Activated naive CD4-positive, alpha-beta T cell treated with anti-CD3 and anti-CD28 coated beads for 36 hours (primary cell): ENCODE measurements around the gene SNRPA1. TPM values are rescaled to one million over a fixed set of nuclear protein-coding genes. Genes with fewer than 3 reads are reported as not detected.

ENCODE experiments used
- CTCF ChIA-PET: fragments of 350-600 bp; sonication (Branson Sonifier 250); formaldehyde crosslinking; loops from one replicate; lab custom pipeline; 2021; ENCODE audit warnings: antibody characterized with exemption; lab: Charles Lee
- DNase-seq: peaks from one replicate; pipeline ENCODE4 v3.0.0-alpha.2; 2020
- H3K27ac Mint-ChIP-seq: one replicate; pipeline ENCODE4 v1.8.0; 2021; ENCODE audit warnings: mild to moderate bottlenecking, mixed read lengths
- H3K27me3 Mint-ChIP-seq: one replicate; pipeline ENCODE4 v1.8.0; 2021; ENCODE audit warnings: low read depth, mixed read lengths
- H3K36me3 Mint-ChIP-seq: one replicate; pipeline ENCODE4 v1.8.0; 2021; ENCODE audit warnings: low read depth, mixed read lengths
- H3K4me1 Mint-ChIP-seq: one replicate; pipeline ENCODE4 v1.8.0; 2021; ENCODE audit warnings: low read depth, mixed read lengths
- H3K4me3 Mint-ChIP-seq: one replicate; pipeline ENCODE4 v1.8.0; 2021; ENCODE audit warnings: mild to moderate bottlenecking, moderate library complexity, mixed read lengths
- H3K9me3 Mint-ChIP-seq: one replicate; pipeline ENCODE4 v1.8.0; 2021; ENCODE audit warnings: mixed read lengths
- intact Hi-C: fragments of 100-400 bp; cut with micrococcal nuclease; formaldehyde crosslinking; loops from one replicate; pipeline ENCODE4 v1.15.1; 2023
- total RNA-seq, 2 experiments: library from RNA; stranded (reverse); gene quantifications; one replicate each; pipeline ENCODE4 v1.2.3, GENCODE V29; 2021

The SNRPA1 gene
- total RNA-seq, 2 experiments from 2014 or later: 205 to 212 TPM

DNA sequence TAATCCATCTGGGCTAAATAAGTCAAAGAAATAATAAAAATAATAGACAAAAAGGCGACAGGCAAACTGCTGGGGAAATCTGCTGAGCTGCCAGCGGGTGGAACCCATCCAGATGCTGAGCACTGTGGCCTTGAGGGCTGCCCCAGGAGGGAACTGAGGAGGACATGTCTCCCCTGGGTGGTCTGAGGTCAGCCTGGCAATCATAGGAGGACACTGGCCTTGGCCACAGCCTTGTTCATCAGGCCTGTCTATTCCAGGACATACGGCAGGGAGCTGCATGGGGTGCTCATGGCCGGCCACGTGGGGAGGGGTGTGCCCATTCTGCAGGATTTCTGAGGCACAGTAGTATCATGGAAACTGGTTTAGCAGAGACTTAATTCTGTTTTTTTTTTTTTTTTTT is 21.5 kb upstream of the SNRPA1 start:
- no peak for DNase-seq
- Mint-ChIP-seq H3K4me1 (peaks cover 10% of the 10 kb centered on the region), H3K27ac (no peak overlapping the region), H3K36me3 (no peaks in the 10 kb centered on the region), H3K4me3 (no peak overlapping the region), H3K27me3 (no peaks in the 10 kb centered on the region), H3K9me3 (no peaks in the 10 kb centered on the region)
- intact Hi-C loops: no loop called here
- CTCF ChIA-PET: interaction anchor here (1.1 kb wide), 1 partner anchor 186 kb away, joined by 3 read pairs; no protein-coding TSS in a partner anchor

DNA sequence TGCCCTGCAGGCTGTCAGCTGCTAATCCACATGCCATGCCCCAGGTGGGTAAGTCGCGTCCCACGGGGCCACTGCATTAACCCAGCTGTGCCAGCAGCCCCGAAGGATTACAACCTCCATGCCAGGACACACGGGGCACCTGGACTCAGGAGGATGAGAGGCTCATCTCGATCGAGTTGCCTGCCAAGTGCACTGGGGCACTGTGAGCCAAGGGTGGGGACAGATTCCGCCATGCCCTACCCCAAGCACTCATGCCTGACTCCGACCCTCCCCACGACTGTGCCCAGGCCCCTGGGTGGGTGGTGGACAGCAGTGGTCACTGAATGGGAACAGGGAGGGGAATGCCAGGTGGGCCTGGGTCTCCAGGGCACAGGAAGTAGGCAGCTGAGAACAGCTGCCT is 20.7 kb upstream of the SNRPA1 start:
- no peak overlapping the region for H3K4me3 Mint-ChIP-seq
- CTCF ChIA-PET: interaction anchor here (1.1 kb wide), 1 partner anchor 91 kb away, joined by 3 read pairs; no protein-coding TSS in a partner anchor
- H3K27me3 Mint-ChIP-seq: no peaks in the 10 kb centered on the region
- no peaks in the 10 kb centered on the region for H3K36me3 Mint-ChIP-seq
- no peak overlapping the region for H3K27ac Mint-ChIP-seq
- intact Hi-C loops: no loop called here
- no peak for DNase-seq
- H3K4me1 Mint-ChIP-seq: peaks cover 6% of the 10 kb centered on the region
- no peaks in the 10 kb centered on the region for H3K9me3 Mint-ChIP-seq

DNA sequence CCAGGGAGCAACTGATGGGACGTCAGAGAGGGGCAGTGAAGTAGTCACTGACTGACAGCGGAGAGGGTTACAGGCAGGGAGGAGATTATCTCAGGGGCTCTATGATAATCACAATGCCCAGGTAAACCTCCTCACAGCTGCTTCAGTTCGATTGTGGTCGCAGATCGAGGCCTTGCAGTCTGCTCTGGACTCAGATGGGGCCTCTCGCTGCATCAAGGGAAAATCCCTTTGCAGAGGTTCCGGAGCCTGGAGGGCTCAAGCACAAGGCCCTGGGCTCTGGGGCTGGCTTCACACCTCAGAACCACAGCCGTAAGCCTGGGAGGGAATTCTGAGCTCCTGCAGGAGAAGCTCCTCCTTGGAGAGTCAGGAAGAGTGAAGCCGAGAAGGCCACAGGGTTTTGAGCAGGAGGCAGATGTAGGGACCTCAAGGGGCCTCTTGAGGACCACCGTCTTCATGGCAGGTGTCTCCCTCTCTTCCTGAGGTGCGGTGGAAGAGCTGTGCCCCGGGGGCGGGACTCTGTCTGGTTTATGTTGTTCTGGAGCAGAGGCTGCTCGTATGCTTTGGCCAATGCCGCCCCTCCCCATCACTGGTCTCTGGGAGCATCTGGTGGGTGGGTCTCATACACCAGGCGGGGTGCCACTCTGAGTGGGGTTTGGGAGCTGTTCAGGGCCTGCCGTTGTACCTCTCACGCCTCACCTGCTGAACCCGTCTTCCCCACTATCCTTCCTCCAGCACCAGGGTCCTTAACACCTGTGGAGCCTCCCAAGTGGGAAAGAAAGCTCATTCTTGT is 19.5 kb upstream of the SNRPA1 start:
- H3K27me3 Mint-ChIP-seq: no peaks in the 10 kb centered on the region
- CTCF ChIA-PET: interaction anchor here (0.6 to 1.3 kb wide), 3 partner anchors 27 to 327 kb away, joined by 3 to 4 read pairs (median 3); no protein-coding TSS in a partner anchor
- DNase-seq: no peak
- no peaks in the 10 kb centered on the region for H3K4me1 Mint-ChIP-seq
- H3K9me3 Mint-ChIP-seq: no peaks in the 10 kb centered on the region
- H3K4me3 Mint-ChIP-seq: no peak overlapping the region
- H3K27ac Mint-ChIP-seq: no peak overlapping the region
- intact Hi-C loops: no loop called here
- no peaks in the 10 kb centered on the region for H3K36me3 Mint-ChIP-seq

DNA sequence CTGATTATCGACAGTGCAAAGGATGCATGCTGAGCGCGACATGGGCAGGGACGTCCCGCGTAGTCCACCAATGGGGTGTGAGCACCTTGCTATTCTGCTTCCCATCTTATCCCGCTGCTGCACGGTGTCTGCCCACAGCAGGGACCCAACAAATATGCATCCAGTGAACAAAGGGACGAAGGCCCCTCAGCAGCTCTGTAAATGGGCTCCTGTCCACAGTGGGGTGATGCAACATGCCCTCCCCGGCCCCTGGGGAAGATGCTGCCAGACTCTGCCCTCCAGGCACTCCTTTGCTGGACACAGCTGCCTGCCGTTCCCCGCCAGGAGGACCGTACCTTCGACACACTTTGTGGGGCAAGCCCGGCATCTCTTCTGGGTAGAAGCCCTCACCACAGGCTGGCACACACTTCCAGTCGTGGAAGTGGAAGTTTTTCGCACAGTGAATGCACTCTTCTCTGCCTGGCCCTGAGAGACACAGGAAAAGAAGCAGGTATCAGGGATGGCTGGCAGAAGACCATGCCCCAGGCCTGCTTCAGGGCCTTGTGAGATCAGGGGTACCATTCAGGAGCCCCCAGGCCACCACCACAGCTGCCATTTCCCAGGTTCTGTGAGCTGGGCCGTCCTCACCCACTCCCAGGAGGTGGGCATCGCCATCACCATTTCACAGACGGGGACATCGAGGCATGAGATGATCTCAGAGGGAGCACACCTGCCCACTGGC is 18.2 kb upstream of the SNRPA1 start:
- Mint-ChIP-seq H3K27ac (no peak overlapping the region), H3K36me3 (no peaks in the 10 kb centered on the region)
- CTCF ChIA-PET: interaction anchor here (0.6 kb wide), 1 partner anchor 56 kb away, joined by 3 read pairs; no protein-coding TSS in a partner anchor

DNA sequence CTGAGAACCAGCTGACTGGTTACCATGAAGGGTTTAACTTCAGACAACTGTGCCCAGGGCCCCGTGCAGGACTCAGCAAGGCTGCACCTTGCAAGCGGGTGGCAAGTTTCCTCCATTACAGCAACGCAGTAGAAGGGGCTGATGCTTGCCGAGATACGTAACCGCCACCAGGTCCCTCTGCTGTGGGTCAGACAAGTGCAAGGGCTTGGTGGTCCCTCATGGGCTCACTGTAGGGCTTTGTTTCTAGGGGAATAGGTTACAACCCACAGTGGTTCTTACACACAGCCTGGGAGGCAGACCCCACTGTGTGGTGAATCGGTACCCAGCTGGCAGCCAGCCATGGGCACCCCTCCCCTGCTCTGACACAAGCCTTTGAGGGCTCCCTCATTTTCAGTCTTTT is 15.5 kb upstream of the SNRPA1 start:
- intact Hi-C loops: no loop called here
- H3K4me3 Mint-ChIP-seq: no peak overlapping the region
- H3K27ac Mint-ChIP-seq: no peak overlapping the region
- CTCF ChIA-PET: no interaction called here
- no peak for DNase-seq
- no peaks in the 10 kb centered on the region for H3K36me3 Mint-ChIP-seq
- no peaks in the 10 kb centered on the region for H3K9me3 Mint-ChIP-seq
- no peaks in the 10 kb centered on the region for H3K4me1 Mint-ChIP-seq
- no peaks in the 10 kb centered on the region for H3K27me3 Mint-ChIP-seq

More for the DNA sequence above, 18.2 kb upstream of the SNRPA1 start:
- Mint-ChIP-seq H3K27me3 (no peaks in the 10 kb centered on the region), H3K4me1 (no peaks in the 10 kb centered on the region), H3K9me3 (no peaks in the 10 kb centered on the region), H3K4me3 (no peak overlapping the region)
- intact Hi-C loops: no loop called here
- no peak for DNase-seq

DNA sequence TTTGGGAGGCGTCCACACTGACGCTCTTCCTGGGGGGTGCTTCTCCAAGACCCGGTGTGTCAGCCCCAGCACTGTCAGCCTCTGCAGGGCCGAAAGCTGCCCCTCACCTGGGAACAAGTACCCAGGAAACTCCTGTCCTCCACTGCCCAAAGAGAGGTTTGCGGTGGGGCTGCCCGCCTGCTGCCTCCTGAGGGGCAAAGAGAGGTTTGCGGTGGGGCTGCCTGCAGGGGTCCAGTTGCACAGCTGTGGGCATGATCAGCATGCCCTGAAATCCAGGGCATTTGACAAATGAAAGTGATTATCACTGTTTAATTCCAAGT is 15.1 kb upstream of the SNRPA1 start:
- Mint-ChIP-seq H3K4me3 (no peak overlapping the region), H3K36me3 (no peaks in the 10 kb centered on the region), H3K9me3 (no peaks in the 10 kb centered on the region), H3K27ac (no peak overlapping the region), H3K4me1 (no peaks in the 10 kb centered on the region), H3K27me3 (no peaks in the 10 kb centered on the region)
- intact Hi-C loops: no loop called here
- CTCF ChIA-PET: no interaction called here
- DNase-seq: no peak

DNA sequence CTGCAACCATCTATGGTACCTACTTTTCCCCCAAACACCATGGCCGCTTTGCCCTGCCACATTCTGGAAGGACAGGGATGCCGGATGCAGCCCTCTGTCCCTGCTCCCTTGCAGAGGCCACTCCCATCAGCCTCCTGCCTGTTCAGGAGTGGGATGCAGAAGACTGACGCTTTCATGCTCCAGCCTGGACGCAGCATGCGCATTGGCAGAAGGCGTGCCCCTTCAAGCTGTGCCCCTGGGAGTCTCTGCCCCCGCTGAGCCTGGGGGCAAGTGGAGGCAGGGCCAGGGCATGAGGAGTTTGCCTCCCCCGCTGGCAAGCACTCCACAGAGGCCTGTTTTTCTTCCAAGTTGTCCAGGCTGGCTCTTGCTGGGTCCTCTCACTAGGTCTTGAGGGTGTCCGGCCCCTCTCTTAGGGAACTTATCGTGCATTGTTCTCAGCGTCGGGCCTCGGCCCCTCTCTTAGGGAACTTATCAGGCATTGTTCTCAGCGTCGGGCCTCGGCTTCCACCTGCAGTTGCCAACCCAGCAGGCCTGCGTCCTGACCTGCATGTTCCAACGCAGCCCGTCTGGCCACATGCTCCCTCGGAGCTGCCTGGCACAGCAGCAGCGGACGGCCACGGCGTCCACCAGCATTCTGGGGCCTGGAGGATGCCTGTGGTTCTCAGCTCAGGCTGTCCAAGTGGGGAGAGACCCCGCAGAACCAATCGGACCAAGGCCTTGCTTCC is 14.6 kb upstream of the SNRPA1 start:
- H3K27me3 Mint-ChIP-seq: no peaks in the 10 kb centered on the region
- H3K4me3 Mint-ChIP-seq: no peak overlapping the region
- CTCF ChIA-PET: interaction anchor here (1.4 kb wide), 2 partner anchors 11 to 331 kb away, joined by 4 read pairs; no protein-coding TSS in a partner anchor
- H3K36me3 Mint-ChIP-seq: no peaks in the 10 kb centered on the region
- DNase-seq: no peak
- intact Hi-C loops: no loop called here
- no peaks in the 10 kb centered on the region for H3K9me3 Mint-ChIP-seq
- no peak overlapping the region for H3K27ac Mint-ChIP-seq
- no peaks in the 10 kb centered on the region for H3K4me1 Mint-ChIP-seq

DNA sequence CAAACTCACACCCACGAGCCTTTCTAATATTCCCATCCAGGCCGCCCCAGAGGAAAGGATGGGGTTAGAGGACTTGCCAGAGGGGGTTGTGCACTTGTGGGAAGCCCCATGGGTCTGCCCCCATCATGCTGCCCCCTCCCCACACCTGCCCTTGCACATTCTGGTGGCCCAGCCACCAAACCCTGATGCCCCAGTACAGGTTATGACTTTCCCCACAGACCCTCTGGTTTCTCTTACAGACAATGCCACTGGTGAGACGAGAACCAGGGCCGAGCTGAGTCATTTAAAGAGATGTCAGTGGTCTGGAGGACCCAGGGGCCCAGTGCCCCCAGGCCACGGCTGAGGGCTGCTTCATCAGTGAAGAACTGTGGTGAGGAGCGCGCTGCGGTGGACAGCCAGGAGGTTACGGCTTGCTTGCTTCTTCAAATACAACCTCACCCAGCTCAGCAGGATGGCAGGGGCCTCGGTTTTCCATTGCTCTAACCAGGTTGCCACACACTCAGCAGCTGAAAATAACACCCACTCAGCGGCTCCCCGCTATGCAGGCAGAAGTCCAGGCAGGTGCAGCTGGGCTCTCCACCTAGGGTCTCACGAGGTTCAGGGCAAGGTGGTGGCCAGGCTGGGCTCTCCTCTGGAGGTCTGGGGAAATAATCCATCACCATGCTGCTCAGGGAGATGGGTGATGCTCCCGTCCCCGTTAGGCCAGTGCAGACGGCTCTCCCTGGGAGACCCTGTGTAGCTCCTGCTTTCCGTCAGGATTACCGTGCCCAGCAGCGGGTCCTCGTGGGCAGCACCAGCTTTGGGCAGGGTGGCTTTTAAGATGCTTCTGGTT is 13.8 kb upstream of the SNRPA1 start:
- no peaks in the 10 kb centered on the region for H3K9me3 Mint-ChIP-seq
- no peaks in the 10 kb centered on the region for H3K27me3 Mint-ChIP-seq
- H3K4me1 Mint-ChIP-seq: no peaks in the 10 kb centered on the region
- H3K4me3 Mint-ChIP-seq: no peak overlapping the region
- no peak overlapping the region for H3K27ac Mint-ChIP-seq
- no peaks in the 10 kb centered on the region for H3K36me3 Mint-ChIP-seq
- CTCF ChIA-PET: interaction anchor here (1.4 kb wide), 2 partner anchors 12 to 332 kb away, joined by 4 read pairs; no protein-coding TSS in a partner anchor
- no peak for DNase-seq
- intact Hi-C loops: no loop called here

DNA sequence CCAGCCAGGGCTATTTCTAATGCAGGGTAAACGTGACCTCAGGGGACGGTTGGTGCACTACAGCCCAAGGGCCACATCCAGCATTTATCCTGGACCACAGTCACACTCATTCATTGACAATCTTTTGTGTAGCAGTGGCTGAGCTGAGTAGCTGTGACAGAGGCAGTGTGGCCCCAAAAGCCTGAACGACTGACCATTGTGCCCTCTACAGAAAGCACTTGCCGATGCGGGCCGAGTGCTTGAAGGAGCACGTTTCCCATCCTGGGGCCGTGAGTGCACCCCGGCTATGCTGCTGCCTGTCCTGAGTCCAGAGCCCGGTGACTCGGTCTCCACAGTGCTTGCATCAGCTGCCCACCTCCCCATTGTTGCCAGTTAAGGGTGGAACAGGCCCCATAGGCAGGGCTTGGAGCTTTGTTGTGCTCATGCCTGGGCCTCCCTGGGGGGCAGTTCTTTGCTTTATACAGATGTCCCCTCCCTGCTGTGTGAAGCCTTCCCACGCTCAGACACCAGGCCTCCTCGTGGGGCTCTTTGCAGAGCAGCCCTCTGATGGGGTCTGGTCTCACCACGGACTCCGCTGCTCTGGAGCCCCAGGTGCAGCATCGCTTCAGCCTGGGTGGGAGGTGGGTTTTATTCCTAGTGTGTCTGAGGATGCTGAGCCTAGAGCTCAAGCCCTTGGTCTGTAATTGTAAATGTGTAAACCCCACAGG is 13.0 kb upstream of the SNRPA1 start:
- intact Hi-C loops: no loop called here
- Mint-ChIP-seq H3K36me3 (no peaks in the 10 kb centered on the region), H3K4me1 (no peaks in the 10 kb centered on the region), H3K4me3 (no peak overlapping the region), H3K9me3 (no peaks in the 10 kb centered on the region), H3K27me3 (no peaks in the 10 kb centered on the region), H3K27ac (no peak overlapping the region)
- no peak for DNase-seq
- CTCF ChIA-PET: interaction anchor here (1.4 kb wide), 2 partner anchors 12 to 332 kb away, joined by 4 read pairs; no protein-coding TSS in a partner anchor

DNA sequence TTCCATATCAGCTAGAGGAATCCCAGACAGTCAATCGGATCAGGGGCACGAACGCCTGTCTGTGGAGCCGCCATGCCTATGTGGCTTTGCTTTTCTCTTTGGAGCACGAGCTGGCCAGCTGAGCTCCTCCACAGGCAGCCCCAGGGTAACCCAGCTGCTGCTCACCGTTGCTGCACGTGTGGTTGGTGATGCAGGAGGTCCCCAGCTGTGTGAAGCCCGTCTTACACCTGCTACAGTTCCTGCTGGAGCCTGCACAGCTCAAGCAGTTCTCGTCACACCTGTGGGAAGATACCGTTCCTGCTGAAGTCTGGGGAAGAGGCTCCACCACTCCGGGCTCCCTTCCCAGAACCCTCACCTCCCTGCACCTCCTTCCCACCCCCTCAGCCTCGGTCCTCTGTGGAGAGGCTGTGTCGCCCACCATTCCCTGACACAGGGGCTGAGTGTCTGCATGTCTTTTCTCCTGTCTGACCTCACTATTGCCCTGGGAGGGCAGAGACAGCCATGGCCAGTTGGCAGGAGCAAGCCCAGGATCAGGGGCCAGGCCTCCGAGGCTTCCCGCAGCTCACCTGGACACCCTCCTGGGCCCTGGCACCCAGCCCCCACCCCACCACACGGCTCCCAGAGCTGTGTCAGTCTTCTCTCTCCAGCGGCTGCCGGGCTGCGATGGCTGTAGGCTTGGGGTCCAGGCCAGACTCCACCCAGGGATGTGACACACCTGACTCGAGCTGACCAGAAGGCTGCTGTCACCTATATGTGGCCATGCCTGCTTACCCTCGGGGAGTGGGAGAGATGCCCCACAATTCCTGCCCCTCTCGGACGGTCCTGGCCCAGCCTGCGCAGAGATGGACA is 12.2 kb upstream of the SNRPA1 start:
- intact Hi-C loops: no loop called here
- Mint-ChIP-seq H3K36me3 (no peaks in the 10 kb centered on the region), H3K27ac (no peak overlapping the region), H3K4me1 (no peaks in the 10 kb centered on the region), H3K9me3 (no peaks in the 10 kb centered on the region), H3K27me3 (no peaks in the 10 kb centered on the region), H3K4me3 (no peak overlapping the region)
- CTCF ChIA-PET: interaction anchor here (0.9 kb wide), 1 partner anchor 336 kb away, joined by 3 read pairs; no protein-coding TSS in a partner anchor
- no peak for DNase-seq
